Measurements from ENCODE around the gene NDC80.
"Not testable (repeated sequence)": the region's sequence is repeated elsewhere in the genome, so short reads cannot be mapped to it uniquely, and the experiment has no call there.

Gene NDC80

GRCh38 chr18:2571200-2572170 lies at the start of gene NDC80, which contains the start of gene METTL4:
NDC80 (plus strand) TSS chr18:2571557; CDS start chr18:2572986, 1,429 bp downstream.
METTL4 (minus strand) TSS chr18:2571505; CDS start chr18:2567216, 4,289 bp downstream.
- peak; percentile 88 for DNase-seq

- no peak for DNase-seq
Observed at GRCh38 chr18:2522112-2522511, 49.2 kb upstream of the NDC80 start.

- DNase-seq, result not testable (repeated sequence)
Observed at GRCh38 chr18:2524794-2525198, 46.6 kb upstream of the NDC80 start.

- no peak for DNase-seq
Observed at GRCh38 chr18:2526329-2526728, 45.0 kb upstream of the NDC80 start.

- no peak for DNase-seq
Observed at GRCh38 chr18:2529154-2529553, 42.2 kb upstream of the NDC80 start.

GRCh38 chr18:2531751-2532150 lies 39.6 kb upstream of the NDC80 start:
- no peak for DNase-seq

- no peak for DNase-seq
Observed at GRCh38 chr18:2532797-2533196, 38.6 kb upstream of the NDC80 start.

GRCh38 chr18:2534906-2535305 lies 36.5 kb upstream of the NDC80 start:
- no peak for DNase-seq

GRCh38 chr18:2535419-2535910 lies 35.9 kb upstream of the NDC80 start:
- DNase-seq, result no peak

GRCh38 chr18:2536063-2536462 lies 35.3 kb upstream of the NDC80 start:
- no peak for DNase-seq

- DNase-seq, result no peak
Observed at GRCh38 chr18:2536493-2536892, 34.9 kb upstream of the NDC80 start.

- no peak for DNase-seq
Observed at GRCh38 chr18:2537296-2537695, 34.1 kb upstream of the NDC80 start.

GRCh38 chr18:2538236-2538635 lies 33.1 kb upstream of the NDC80 start:
- DNase-seq, result no peak

GRCh38 chr18:2538844-2539243 lies 32.5 kb upstream of the NDC80 start:
- DNase-seq, result no peak

- DNase-seq, result no peak
Observed at GRCh38 chr18:2540575-2540974, 30.8 kb upstream of the NDC80 start.

GRCh38 chr18:2541925-2542563 lies 29.3 kb upstream of the NDC80 start:
- peak; percentile 43 for DNase-seq

GRCh38 chr18:2545155-2545554 lies 26.2 kb upstream of the NDC80 start:
- no peak for DNase-seq

- peak; percentile 42 for DNase-seq
Observed at GRCh38 chr18:2547477-2548087, 23.8 kb upstream of the NDC80 start.

GRCh38 chr18:2549462-2549861 lies 21.9 kb upstream of the NDC80 start:
- DNase-seq, result no peak

GRCh38 chr18:2551425-2551824 lies 19.9 kb upstream of the NDC80 start:
- DNase-seq, result no peak

GRCh38 chr18:2554696-2555095 lies 16.7 kb upstream of the NDC80 start:
- no peak for DNase-seq

GRCh38 chr18:2555895-2556294 lies 15.5 kb upstream of the NDC80 start:
- no peak for DNase-seq

- no peak for DNase-seq
Observed at GRCh38 chr18:2557536-2557935, 13.8 kb upstream of the NDC80 start.
